DND-41 (cell line): Measurements from ENCODE around the gene ST6GALNAC3.

ENCODE experiments used
- ATAC-seq: fragments of 200-7000 bp; cut with Tn5 transposase; 3 replicates; pipeline ENCODE4 v1.9.1; 2021; ENCODE audit warnings: low read depth; ENCODE audit not compliant: insufficient read depth
- DNase-seq: peaks from one replicate; pipeline ENCODE4 v3.0.0-alpha.2; 2020
- H2AFZ ChIP-seq: 2 replicates; pipeline ENCODE4 v1.6.0; 2012; ENCODE audit warnings: low read depth, low read length
- H3K27ac ChIP-seq: 2 replicates; pipeline ENCODE4 v1.5.1; 2012; ENCODE audit warnings: low read length, inconsistent platforms
- H3K27me3 ChIP-seq: fragments of 200-600 bp; sonication (generic); 2 replicates; pipeline ENCODE4 v1.6.0; 2012; ENCODE audit warnings: low read length, mild to moderate bottlenecking, inconsistent platforms; ENCODE audit not compliant: insufficient read depth, poor library complexity
- H3K36me3 ChIP-seq: 2 replicates; pipeline ENCODE4 v1.5.1; 2012; ENCODE audit warnings: low read length, inconsistent platforms; ENCODE audit not compliant: insufficient read depth
- H3K4me1 ChIP-seq: 2 replicates; pipeline ENCODE4 v1.5.1; 2012; ENCODE audit warnings: mild to moderate bottlenecking, low read length; ENCODE audit not compliant: insufficient read depth
- H3K4me2 ChIP-seq: 2 replicates; pipeline ENCODE4 v1.6.0; 2012; ENCODE audit warnings: mild to moderate bottlenecking, moderate library complexity, low read length, inconsistent platforms; ENCODE audit not compliant: insufficient read depth
- H3K4me3 ChIP-seq, 2 experiments: fragments of 200-600 bp in 1 of 2; shearing (Covaris generic) in 1 of 2; 2 replicates each; pipeline ENCODE4 v1.5.1; 2012 to 2016; ENCODE audit warnings: inconsistent platforms in 2 of 2, low read length in 2 of 2, mild to moderate bottlenecking in 2 of 2, low read depth in 1 of 2, moderate library complexity in 1 of 2
- H3K79me2 ChIP-seq: 2 replicates; pipeline ENCODE4 v1.6.0; 2012; ENCODE audit warnings: low read length, inconsistent platforms; ENCODE audit not compliant: insufficient read depth
- H3K9ac ChIP-seq: 2 replicates; pipeline ENCODE4 v1.6.0; 2012; ENCODE audit warnings: low read depth, mild to moderate bottlenecking, inconsistent platforms, low read length, moderate library complexity
- H3K9me3 ChIP-seq: 2 replicates; pipeline ENCODE4 v1.5.1; 2012; ENCODE audit warnings: low read length, moderate library complexity, mild to moderate bottlenecking, inconsistent platforms; ENCODE audit not compliant: insufficient read depth, severe bottlenecking
- H4K20me1 ChIP-seq: 2 replicates; pipeline ENCODE4 v1.6.0; 2012; ENCODE audit warnings: low read length; ENCODE audit not compliant: insufficient read depth
- CTCF ChIP-seq: IDR thresholded peaks from 2 replicates; pipeline ENCODE4 v1.5.1; 2012; ENCODE audit warnings: borderline replicate concordance, low read length, moderate library complexity, mild to moderate bottlenecking; ENCODE audit not compliant: poor library complexity, severe bottlenecking; ENCODE audit errors: extremely low read depth
- EZH2 ChIP-seq: IDR thresholded peaks from 3 replicates; pipeline ENCODE4 v1.6.1; 2012; ENCODE audit warnings: borderline replicate concordance, low read depth, mild to moderate bottlenecking, moderate library complexity, low read length, inconsistent platforms; ENCODE audit not compliant: severe bottlenecking

The ST6GALNAC3 gene

GRCh38 chr1:76274718-76275117 is 200.2 kb downstream of the ST6GALNAC3 start:
- Histone ChIP-seq H3K4me1 (no peaks in the 10 kb centered on the region), H4K20me1 (no peaks in the 10 kb centered on the region), H3K4me3 (no peak overlapping the region), H3K27ac (no peak overlapping the region), H3K79me2 (no peaks in the 10 kb centered on the region), H3K36me3 (no peaks in the 10 kb centered on the region), H3K27me3 (no peaks in the 10 kb centered on the region), H3K9me3 (no peaks in the 10 kb centered on the region), H2AFZ (no peak overlapping the region), H3K4me2 (no peak overlapping the region), H3K9ac (no peak overlapping the region)
- DNase-seq (no peak), ATAC-seq (no peak)
- TF ChIP-seq CTCF = no peak
- no peak for TF ChIP-seq EZH2

- no peaks in the 10 kb centered on the region for H3K4me1 ChIP-seq
- H3K4me2 ChIP-seq = no peak overlapping the region
- H4K20me1 ChIP-seq = no peaks in the 10 kb centered on the region
- H3K9ac ChIP-seq = no peak overlapping the region
- H2AFZ ChIP-seq = no peak overlapping the region
- H3K27me3 ChIP-seq = no peaks in the 10 kb centered on the region
- H3K36me3 ChIP-seq = no peaks in the 10 kb centered on the region
- DNase-seq = no peak
- no peak overlapping the region for H3K4me3 ChIP-seq
- no peaks in the 10 kb centered on the region for H3K9me3 ChIP-seq
- H3K79me2 ChIP-seq = no peaks in the 10 kb centered on the region
- no peak overlapping the region for H3K27ac ChIP-seq
- no peak for TF ChIP-seq CTCF
- no peak for TF ChIP-seq EZH2
- no peak for ATAC-seq
These were observed 204.2 kb downstream of the ST6GALNAC3 start for GRCh38 chr1:76278711-76279100.

GRCh38 chr1:76279101-76279748 is 204.7 kb downstream of the ST6GALNAC3 start:
- no peaks in the 10 kb centered on the region for H3K27me3 ChIP-seq
- H3K27ac ChIP-seq = no peak overlapping the region
- no peak overlapping the region for H3K9ac ChIP-seq
- H4K20me1 ChIP-seq = no peaks in the 10 kb centered on the region
- TF ChIP-seq CTCF (no peak), EZH2 (no peak)
- no peak overlapping the region for H2AFZ ChIP-seq
- H3K9me3 ChIP-seq = no peaks in the 10 kb centered on the region
- H3K79me2 ChIP-seq = no peaks in the 10 kb centered on the region
- H3K4me3 ChIP-seq = no peak overlapping the region
- no peaks in the 10 kb centered on the region for H3K4me1 ChIP-seq
- no peaks in the 10 kb centered on the region for H3K36me3 ChIP-seq
- H3K4me2 ChIP-seq = no peak overlapping the region
- ATAC-seq = no peak
- DNase-seq = no peak
